Measurements from ENCODE around the gene RCE1. TPM values are rescaled to one million over a fixed set of nuclear protein-coding genes. Genes with fewer than 3 reads are reported as not detected.
A peak's percentile ranks its signal among the peaks of the same experiment; 100 is the strongest.

RCE1 gene
- total RNA-seq, 2 experiments from 2014 or later = 60.1 to 63.0 TPM

DNA sequence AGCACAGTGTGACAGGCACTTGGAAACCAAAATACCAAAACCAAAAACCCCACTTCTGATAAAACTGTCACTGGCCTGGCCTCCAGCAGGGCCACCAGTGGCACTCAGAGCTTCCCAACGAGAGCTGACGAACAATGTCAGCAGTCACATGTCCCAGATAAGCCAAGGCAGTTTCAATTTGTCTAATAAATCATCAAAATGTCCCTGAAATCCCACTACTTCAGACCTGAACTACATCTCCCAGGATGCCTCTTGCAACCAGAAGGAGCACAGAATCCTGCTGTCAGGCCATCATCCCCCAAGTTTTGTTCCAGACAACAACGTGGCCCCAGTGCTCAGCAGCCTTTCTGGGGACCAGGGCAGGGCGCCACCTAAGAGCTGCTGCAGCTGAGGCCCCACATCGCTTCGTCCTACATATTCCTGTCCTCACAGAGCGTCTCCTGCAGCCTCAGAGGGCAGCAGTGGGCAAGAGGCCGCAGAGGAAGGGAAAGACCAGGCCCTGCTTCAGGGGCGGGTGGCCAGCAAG is 38.7 kb downstream of the RCE1 start:
- H3K4me1 ChIP-seq (ENCODE audit: insufficient read depth, low read length) = peaks cover 13% of the 10 kb centered on the region
- Mint-ChIP-seq H3K4me3 (no peak overlapping the region), H3K27me3 (no peaks in the 10 kb centered on the region), H3K36me3 (ENCODE audit: low read depth) (no peaks in the 10 kb centered on the region), H3K4me1 (ENCODE audit: low read depth) (peaks cover 14% of the 10 kb centered on the region), H3K9me3 (no peaks in the 10 kb centered on the region), H3K27ac (no peak overlapping the region)
- ChIA-PET POLR2A (interaction anchor here (0.6 to 1.2 kb wide), 2 partner anchors 9 to 204 kb away, joined by 4 to 8 read pairs; partner anchors contain the start of gene RBM4B), CTCF (no interaction called here)
- DNase-seq = no peak
- no peak overlapping the region for H3K27ac ChIP-seq (ENCODE audit: low read depth in 1 of 2, low read length in 2 of 2)
- no peaks in the 10 kb centered on the region for H3K9me3 ChIP-seq (ENCODE audit: control insufficient read depth in 1 of 2, insufficient read depth in 1 of 2, low read length in 2 of 2)
- intact Hi-C loops (cut with DNase I, micrococcal nuclease) = no loop called here
- TF ChIP-seq, protein P1, sequence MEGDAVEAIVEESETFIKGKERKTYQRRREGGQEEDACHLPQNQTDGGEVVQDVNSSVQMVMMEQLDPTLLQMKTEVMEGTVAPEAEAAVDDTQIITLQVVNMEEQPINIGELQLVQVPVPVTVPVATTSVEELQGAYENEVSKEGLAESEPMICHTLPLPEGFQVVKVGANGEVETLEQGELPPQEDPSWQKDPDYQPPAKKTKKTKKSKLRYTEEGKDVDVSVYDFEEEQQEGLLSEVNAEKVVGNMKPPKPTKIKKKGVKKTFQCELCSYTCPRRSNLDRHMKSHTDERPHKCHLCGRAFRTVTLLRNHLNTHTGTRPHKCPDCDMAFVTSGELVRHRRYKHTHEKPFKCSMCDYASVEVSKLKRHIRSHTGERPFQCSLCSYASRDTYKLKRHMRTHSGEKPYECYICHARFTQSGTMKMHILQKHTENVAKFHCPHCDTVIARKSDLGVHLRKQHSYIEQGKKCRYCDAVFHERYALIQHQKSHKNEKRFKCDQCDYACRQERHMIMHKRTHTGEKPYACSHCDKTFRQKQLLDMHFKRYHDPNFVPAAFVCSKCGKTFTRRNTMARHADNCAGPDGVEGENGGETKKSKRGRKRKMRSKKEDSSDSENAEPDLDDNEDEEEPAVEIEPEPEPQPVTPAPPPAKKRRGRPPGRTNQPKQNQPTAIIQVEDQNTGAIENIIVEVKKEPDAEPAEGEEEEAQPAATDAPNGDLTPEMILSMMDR (IDR thresholded peaks at IDR 0.05) = no peak
- H3K27me3 ChIP-seq (ENCODE audit: control insufficient read depth in 1 of 2, insufficient read depth in 2 of 2, low read length in 2 of 2) = no peaks in the 10 kb centered on the region
- H3K4me3 ChIP-seq (ENCODE audit: low read length) = no peak overlapping the region
- no peaks in the 10 kb centered on the region for H3K36me3 ChIP-seq (ENCODE audit: insufficient read depth, low read length)
- ATAC-seq (ENCODE audit: poor library complexity) = no peak

DNA sequence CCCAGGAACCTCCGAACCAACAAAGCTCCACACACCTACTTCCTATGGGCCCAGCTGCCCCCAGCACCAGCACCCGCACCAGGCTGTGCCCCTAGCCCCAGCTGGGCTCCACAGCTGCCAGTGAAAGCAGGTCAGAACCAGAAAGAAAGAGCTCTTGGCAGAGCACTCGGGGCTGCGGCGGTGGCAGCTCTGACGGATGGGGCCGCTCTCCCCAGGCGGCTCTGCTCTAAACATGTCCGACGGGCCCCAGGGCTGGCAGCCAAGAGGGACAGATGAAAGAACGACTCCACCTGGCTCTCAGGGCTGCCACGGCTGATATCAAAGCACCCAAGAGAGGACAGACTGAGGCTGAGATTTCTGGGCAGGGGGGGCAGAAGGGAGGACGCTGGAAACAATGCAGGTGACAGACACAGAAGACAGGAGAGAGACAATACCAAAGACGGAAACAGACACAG is 39.3 kb downstream of the RCE1 start:
- Histone ChIP-seq H3K27ac (ENCODE audit: low read depth in 1 of 2, low read length in 2 of 2) (no peak overlapping the region), H3K36me3 (ENCODE audit: insufficient read depth, low read length) (no peaks in the 10 kb centered on the region), H3K9me3 (ENCODE audit: control insufficient read depth in 1 of 2, insufficient read depth in 1 of 2, low read length in 2 of 2) (no peaks in the 10 kb centered on the region), H3K4me3 (ENCODE audit: low read length) (no peak overlapping the region), H3K27me3 (ENCODE audit: control insufficient read depth in 1 of 2, insufficient read depth in 2 of 2, low read length in 2 of 2) (no peaks in the 10 kb centered on the region), H3K4me1 (ENCODE audit: insufficient read depth, low read length) (peaks cover 13% of the 10 kb centered on the region)
- Mint-ChIP-seq H3K27ac (no peak overlapping the region), H3K4me1 (ENCODE audit: low read depth) (peaks cover 14% of the 10 kb centered on the region), H3K36me3 (ENCODE audit: low read depth) (no peaks in the 10 kb centered on the region), H3K9me3 (no peaks in the 10 kb centered on the region), H3K27me3 (no peaks in the 10 kb centered on the region), H3K4me3 (no peak overlapping the region)
- no peak for DNase-seq
- ChIA-PET POLR2A (no interaction called here), CTCF (no interaction called here)
- ATAC-seq (ENCODE audit: poor library complexity) = no peak
- TF ChIP-seq, protein P1 (IDR thresholded peaks at IDR 0.05) = no peak
- intact Hi-C loops (cut with DNase I, micrococcal nuclease) = loop anchor here (1.0 kb wide), 1 partner anchor 188 kb away; no protein-coding TSS in a partner anchor

DNA sequence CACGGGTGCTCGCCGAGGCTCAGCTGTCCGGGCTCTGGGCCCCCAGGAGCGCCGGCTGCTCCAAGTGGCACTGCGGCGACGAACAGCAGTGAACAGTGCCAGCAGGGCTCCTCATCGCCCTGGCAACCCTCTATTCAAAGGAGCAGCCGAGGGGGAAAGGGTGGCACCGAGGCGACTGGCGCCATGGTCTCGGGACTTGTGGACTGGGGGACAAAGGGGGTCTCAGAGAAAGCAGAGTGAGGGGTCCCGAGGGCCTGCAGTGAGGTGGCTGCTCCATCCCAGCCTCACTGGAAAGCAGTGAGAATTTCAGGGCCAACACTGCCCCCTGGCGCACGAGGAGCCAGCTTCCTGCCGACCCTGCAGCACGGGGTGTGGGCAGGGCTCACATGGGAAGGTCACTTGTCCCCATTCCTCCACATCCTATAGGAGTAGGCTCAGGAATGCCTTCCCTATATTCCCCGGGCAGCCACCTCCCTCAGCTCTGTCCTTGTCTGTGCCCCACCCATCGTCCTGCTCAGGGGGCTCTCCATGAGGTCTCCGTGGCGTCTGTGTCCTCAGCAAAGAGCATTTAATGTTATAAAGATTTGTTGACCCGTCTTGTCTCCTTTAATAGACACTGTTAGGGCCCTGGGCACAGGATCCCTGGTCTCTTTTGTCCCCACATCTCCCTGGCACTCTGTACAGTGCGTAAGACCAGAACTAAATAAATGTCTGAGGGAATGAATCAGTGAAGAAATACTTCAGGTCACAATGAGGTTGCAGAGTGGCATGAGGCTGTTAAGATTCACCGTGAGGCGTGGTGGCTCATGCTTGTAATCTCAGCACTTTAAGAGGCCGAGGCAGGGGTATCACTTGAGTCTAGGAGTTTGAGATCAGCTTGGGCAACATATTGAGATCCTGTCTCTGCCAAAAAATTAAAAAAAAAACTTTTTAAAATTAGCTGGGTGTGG is 40.0 kb downstream of the RCE1 start:
- H3K27me3 ChIP-seq (ENCODE audit: control insufficient read depth in 1 of 2, insufficient read depth in 2 of 2, low read length in 2 of 2) = no peaks in the 10 kb centered on the region
- ATAC-seq (ENCODE audit: poor library complexity) (peak; percentile 54), DNase-seq (peak in 13 of 14 experiments; percentile 38 to 71 (median 54))
- H3K27me3 Mint-ChIP-seq = no peaks in the 10 kb centered on the region
- no peaks in the 10 kb centered on the region for H3K9me3 Mint-ChIP-seq
- no peak overlapping the region for H3K27ac ChIP-seq (ENCODE audit: low read depth in 1 of 2, low read length in 2 of 2)
- intact Hi-C loops (cut with DNase I, micrococcal nuclease) = loop anchor here (1.0 kb wide), 1 partner anchor 189 kb away; no protein-coding TSS in a partner anchor
- H3K4me1 ChIP-seq (ENCODE audit: insufficient read depth, low read length) = peaks cover 13% of the 10 kb centered on the region
- ChIA-PET POLR2A (no interaction called here), CTCF (interaction anchor here (0.6 to 1.6 kb wide), 2 partner anchors 188 to 683 kb away, joined by 3 to 4 read pairs; no protein-coding TSS in a partner anchor)
- no peak overlapping the region for H3K4me3 ChIP-seq (ENCODE audit: low read length)
- H3K4me3 Mint-ChIP-seq = no peak overlapping the region
- TF ChIP-seq, protein P1 (IDR thresholded peaks at IDR 0.05) = peak; percentile 65
- no peaks in the 10 kb centered on the region for H3K36me3 Mint-ChIP-seq (ENCODE audit: low read depth)
- H3K4me1 Mint-ChIP-seq (ENCODE audit: low read depth) = peaks cover 14% of the 10 kb centered on the region
- H3K9me3 ChIP-seq (ENCODE audit: control insufficient read depth in 1 of 2, insufficient read depth in 1 of 2, low read length in 2 of 2) = no peaks in the 10 kb centered on the region
- no peak overlapping the region for H3K27ac Mint-ChIP-seq
- H3K36me3 ChIP-seq (ENCODE audit: insufficient read depth, low read length) = no peaks in the 10 kb centered on the region

Data from CD4-positive, alpha-beta T cell (primary cell).